ENCODE measurements around the gene SYNGR4. TPM values are rescaled to one million over a fixed set of nuclear protein-coding genes. Genes with fewer than 3 reads are reported as not detected.
"Not testable (repeated sequence)": the region's sequence is repeated elsewhere in the genome, so short reads cannot be mapped to it uniquely, and the experiment has no call there.

The SYNGR4 gene, protein sequence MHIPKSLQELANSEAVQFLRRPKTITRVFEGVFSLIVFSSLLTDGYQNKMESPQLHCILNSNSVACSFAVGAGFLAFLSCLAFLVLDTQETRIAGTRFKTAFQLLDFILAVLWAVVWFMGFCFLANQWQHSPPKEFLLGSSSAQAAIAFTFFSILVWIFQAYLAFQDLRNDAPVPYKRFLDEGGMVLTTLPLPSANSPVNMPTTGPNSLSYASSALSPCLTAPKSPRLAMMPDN
- 1 to 10 TPM in 1 of 4 donors, under 1 TPM in 3; 0.39 to 1.2 (median 0.54) TPM for polyA plus RNA-seq (ENCODE audit: insufficient read length in 4 of 4)

DNA sequence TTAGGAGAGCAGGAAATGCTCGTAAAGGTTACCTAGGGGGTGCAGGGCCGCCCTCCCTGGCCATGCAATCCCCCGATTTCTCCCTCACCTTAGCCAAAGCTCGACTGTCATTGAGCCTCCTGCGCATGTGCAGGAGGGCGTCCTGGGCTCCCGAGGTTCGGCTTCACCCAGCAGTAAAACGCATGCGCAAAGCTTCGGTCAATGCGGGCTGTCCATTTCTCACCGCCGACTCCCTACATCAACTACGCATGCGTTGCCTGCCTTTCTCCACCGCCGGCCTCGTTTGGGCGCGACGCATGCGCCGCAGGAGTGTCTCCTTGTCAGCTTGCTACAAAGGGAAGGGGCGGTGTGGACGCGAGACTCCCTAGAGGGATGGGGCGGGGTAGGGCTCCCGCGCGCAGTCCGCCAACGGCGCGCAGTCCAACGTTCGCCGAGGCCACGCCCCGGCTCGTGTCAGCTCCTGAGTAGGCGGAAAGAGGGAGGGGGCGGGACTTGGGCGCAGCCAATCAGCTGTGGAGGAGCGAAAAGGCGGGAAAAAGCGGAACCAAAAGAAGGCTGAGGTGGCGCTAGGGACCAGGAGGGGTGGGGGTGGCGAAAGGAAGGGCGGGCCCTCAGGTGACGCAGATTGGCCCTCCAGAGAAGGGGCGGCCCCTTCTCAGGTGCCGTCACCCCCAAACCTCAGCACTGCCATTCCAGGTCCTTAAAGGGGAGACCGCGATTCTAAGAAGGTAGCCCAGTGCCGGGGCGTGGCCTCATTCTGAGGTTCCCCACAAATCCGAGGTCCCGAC is at the start of gene SYNGR4, which contains the start of gene TMEM143:
Gene SYNGR4 (plus strand): TSS at position 558 of the 788 bp plus-strand sequence. CDS start 1,476 bp downstream, outside the sequence.
Gene TMEM143 (minus strand): TSS at position 131 of the 788 bp plus-strand sequence. CDS start 20 bp downstream, at position 111.
- peak; percentile 99 to 100 (median 100) for DNase-seq (ENCODE audit: low read depth in 4 of 4, low spot score in 3 of 4)

DNA sequence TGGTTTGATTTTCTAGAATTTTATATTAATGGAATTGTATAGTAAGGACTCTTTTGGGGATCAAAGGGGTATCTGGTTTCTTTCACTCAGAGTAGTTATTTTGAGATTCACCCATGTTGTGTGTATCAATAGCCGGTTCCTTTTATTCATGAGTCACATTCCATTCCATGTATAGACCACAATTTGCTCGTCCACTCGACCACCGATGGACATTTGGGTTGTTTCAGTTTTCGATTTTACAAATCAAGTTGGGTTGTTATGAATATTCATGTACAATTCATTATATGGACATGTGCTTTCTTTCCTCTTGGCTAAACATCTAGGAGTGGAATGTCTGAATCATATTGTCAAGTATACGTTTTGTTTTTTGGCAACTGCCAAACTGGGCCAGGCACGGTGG is 48.5 kb upstream of the SYNGR4 start:
- DNase-seq (ENCODE audit: low read depth in 4 of 4, low spot score in 3 of 4), result no peak

DNA sequence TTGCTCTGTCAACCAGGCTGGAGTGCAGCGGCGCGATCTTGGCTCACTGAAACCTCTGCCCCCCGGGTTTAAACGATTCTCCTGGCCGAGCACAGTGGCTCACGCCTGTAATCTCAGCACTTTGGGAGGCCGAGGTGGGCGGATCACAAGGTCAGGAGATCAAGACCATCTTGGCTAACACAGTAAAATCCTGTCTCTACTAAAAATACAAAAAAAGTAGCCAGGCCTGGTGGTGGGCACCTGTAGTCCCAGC is 46.5 kb upstream of the SYNGR4 start:
- DNase-seq (ENCODE audit: low read depth in 4 of 4, low spot score in 3 of 4), result not testable (repeated sequence)

DNA sequence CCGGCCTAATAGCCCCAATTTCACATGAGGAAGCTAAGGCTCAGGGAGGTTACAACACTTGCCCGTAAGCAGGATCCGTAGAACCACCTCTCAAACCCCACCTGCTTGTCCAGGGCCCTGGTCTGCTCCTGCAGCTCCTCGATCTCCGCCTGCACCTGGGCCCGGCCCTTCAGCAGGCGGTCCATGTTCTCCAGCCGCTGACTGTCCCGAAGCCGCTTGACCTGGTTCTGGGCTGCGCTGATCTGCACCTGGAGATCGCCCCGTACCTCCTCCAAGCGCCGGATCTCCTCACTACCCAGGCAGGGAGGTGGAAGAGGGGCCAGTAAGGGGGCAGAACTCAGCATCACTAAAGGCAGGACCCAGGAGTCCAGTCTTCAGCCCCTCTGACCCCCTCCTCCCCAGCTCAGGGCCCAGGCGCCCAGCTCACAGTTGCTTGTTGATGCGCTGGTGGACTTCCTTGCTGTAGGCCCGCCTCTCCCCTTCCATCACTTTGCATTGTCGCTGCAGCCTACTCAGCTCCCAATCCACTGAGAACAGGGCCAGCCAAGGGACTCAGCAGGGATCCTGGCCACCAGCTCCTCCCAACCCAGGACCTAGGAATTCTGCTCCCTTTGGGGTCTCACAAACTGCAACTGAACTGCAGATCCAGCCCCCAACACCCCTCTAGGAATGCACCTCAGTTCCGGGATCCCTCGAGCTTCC is 45.7 kb upstream of the SYNGR4 start:
- DNase-seq (ENCODE audit: low read depth in 4 of 4, low spot score in 3 of 4), result no peak

DNA sequence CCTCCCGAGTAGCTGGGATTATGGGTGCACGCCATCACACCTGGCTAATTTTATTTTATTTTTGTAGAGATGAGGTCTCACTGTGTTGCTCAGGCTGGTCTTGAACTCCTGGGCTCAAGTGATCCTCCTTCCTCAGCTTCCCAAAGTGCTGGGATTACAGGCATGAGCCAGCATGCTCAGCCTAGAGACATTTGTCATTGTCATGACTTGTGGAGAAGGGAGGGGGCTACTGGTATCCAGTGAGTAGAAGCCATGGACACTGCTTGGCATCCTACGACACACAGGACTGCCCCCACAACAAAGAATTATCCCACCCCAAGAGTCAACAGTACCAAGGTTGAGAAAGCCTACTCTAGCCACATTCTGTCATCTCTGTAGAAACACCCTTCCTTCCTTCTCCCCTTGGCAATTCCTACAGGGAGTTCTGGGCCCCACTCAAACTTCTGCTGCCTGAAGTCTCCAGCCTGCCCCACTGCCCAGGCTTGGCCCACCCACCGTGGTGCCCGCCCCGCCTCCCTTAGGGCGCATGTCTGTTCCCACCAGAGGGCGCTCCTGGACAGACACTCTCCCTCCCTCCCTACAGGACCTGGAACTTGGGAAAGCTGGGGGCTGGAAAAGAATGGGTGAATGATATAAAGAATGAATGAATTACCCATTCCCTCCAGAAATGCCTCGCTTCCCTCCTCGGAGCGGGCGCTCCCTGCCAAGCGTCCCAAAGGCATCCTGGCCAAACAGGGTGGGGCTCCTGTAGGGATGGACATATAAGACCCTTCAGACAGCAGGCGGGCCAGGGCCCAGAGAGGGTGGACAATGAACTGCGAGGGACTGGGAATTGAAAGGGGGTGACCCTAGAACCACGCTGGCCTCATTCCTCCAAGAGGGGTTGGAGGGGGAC is 44.3 kb upstream of the SYNGR4 start:
- no peak for DNase-seq (ENCODE audit: low read depth in 4 of 4, low spot score in 3 of 4)

DNA sequence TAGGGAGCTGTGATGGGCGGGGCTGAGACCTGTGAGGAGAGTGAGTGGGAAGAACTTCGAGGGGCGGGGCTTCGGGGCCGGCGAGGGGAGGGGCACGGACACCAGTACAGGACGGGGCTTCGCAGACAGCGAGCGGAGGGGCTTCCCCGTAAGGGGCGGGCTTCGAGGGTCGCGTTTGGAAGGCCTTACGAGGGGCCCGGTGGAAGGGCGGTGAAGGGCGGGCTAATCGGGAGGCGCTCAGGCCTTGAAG is 42.9 kb upstream of the SYNGR4 start:
- DNase-seq (ENCODE audit: low read depth in 4 of 4, low spot score in 3 of 4), result peak in 3 of 4 donors; percentile 81 to 87 (median 86)

DNA sequence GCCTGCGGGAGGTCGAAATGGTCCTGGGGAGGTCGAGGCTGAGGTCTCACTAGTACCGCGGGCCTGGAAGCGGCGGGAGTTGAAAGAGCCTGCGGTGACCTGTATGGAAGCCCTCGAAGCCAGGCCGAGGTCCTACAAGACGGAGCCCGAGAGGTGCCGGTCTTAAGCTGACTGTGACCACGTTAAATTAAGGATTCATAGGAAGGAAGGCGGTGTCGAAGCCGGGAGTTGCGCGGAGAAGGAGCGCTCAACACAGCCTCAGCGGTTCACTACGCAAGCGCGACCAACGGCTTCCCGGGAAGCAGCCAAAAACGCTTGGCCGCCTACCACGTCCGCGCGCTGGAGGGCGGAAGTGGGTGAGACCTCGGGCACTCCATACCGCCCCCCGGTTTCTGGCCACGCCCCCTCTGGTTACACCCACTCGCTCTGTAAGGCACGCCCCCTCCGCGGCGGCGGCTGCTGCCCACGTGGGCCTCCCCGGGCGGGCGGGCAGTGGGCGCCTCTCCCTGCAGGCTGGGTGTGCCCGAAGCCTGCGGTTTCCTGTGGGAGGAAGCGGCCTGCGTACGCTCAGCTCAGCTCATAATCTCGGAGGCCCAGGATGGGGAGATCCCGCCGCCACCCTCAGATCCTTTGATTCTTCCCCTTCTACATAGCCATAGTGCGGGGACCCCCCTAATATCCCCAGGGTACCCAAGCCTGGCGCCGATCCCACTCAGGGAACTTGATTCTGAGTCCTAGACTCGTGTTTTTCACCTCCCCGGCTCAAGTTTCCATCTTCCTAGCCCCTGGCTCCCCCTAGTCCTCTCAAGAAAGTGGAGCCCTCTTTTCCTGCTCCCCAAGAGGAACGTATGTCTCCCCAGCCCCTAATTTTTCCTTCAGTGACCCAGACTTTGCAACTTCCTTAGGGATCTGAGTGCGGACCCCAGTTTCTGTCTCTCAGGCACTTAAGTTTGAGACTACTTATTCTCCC is 42.3 kb upstream of the SYNGR4 start:
- peak; percentile 91 to 96 (median 92) for DNase-seq (ENCODE audit: low read depth in 4 of 4, low spot score in 3 of 4)

DNA sequence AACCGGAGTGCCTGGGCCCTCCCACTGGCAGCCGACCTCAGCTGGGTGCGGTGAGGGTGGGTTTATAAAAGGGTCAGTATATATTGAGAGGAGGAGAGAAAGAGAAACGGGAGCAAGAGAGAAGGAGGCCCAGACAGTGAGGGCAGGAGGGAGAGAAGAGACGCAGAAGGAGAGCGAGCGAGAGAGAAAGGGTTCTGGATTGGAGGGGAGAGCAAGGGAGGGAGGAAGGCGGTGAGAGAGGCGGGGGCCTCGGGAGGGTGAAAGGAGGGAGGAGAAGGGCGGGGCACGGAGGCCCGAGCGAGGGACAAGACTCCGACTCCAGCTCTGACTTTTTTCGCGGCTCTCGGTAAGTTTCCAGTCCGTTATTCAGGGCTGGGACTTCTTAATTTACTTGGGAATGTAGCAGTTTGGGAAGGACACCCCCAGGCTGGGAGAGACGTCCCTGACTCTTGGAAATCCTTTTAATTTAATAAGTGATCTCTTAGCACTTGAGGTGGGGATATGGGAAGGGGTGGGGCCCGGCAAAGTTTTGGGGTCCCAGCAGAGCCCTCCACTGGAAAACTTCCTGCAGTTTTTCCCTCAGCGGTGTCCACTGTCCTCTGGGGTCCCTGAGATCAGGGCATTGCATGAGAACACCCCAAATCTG is 38.8 kb upstream of the SYNGR4 start, which contains the start of gene EMP3:
Gene EMP3 (plus strand): TSS at position 288 of the 646 bp plus-strand sequence. CDS start 1,293 bp downstream, outside the sequence.
- DNase-seq (ENCODE audit: low read depth in 4 of 4, low spot score in 3 of 4), result no peak

DNA sequence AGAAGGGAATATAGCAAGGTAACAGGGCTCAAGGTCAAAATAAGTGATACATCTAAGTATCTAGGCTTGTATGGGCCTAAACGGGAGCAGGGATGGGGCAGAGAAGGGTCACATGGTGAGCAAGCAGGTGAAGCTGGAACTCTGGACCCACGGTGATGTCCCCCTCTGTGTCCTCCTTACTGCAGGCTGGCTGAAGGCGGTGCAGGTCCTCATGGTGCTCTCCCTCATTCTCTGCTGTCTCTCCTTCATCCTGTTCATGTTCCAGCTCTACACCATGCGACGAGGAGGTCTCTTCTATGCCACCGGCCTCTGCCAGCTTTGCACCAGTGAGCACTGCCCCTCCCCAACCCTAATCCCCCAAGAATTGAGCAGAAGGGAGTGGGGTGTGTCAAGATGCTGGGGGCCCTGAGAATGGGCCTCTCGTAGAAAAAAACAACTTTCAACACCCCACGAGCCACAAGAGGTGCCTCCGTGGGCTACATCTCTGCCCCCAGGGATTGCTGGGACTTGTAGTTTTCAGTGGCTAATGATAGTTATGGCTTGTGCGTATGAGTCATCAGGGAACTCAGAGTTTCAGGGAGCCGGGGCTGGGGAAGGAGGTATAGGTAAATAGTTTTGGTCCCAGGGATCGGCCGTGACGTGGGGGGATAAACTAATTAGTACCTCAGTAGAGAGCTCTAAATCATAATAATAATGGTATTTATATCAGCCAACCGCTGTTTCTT is 34.8 kb upstream of the SYNGR4 start:
- DNase-seq (ENCODE audit: low read depth in 4 of 4, low spot score in 3 of 4), result no peak

DNA sequence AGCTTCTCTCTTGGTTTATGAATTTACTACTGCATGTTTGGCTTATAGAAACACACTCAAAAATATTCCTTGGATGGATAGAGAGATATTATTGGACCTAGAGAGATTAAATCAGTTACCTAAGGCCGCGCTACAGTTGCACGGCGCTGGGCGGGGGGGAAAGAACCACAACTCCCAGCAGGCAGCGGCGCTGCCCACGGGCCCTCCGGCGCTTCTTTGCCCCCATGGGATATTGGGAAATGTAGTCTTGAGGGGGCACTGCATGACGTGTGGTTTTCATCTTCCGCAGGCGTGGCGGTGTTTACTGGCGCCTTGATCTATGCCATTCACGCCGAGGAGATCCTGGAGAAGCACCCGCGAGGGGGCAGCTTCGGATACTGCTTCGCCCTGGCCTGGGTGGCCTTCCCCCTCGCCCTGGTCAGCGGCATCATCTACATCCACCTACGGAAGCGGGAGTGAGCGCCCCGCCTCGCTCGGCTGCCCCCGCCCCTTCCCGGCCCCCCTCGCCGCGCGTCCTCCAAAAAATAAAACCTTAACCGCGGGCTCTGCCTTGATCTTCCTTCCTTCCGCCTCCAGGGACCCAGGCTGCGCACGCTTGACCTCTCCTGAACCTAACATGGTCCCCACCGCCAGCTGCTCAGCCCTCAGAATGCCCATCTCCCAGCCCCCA is 34.0 kb upstream of the SYNGR4 start:
- DNase-seq (ENCODE audit: low read depth in 4 of 4, low spot score in 3 of 4), result peak in 1 of 4 donors; percentile 72

DNA sequence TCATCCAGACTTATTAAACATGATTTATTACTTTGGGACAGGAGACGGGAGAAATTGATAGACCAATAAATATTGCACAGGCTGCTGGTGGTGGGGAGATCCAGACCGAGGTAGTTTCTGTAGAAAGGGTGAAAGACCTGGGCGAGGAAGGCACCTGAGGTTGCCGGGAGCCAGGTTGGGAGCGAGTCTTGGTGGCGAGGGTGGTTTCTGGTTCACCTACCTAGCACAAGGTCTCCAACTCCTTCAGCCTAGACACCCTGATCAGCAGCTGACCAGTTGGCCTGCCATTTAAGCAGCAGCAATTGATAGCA is 31.9 kb upstream of the SYNGR4 start:
- no peak for DNase-seq (ENCODE audit: low read depth in 4 of 4, low spot score in 3 of 4)

DNA sequence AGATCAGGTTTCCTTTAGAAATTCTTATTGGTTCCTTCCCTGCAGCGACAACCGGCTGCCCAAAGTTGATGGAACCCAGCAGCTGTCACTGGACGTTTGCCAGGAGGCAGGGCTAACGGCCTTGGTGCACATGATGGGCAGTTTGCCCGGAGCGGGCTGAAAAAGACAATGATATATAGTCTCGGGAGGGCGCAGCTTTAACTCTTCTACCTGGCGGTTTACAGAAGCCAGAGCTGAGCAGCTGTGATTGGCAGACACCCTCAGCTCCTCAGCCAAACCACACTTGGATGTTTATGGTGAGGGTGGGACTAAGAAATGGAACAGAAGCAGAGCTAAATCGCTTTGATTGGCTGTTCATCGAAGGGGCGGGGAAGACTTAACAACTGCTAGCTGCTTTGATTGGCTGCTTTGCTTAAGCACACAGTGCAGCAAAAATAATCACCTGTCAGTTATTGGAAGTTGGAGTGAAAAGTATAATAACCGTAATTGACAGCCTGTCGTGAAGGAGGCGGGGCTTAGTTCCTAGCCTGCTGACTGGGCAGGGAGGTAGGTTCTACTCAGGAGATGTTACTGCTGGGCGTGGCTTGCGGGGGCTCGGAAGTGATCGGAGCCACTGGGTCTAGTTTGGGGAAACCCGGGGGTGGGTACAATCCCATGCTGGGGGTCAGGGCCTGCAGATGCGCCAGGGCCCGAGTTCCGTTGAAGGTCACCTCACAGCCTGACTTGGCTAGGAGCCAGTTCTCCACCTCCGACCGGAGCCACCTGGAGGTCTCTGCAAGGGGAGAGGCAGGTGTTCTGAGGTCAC is 31.3 kb upstream of the SYNGR4 start:
- peak; percentile 84 to 95 (median 91) for DNase-seq (ENCODE audit: low read depth in 4 of 4, low spot score in 3 of 4)

DNA sequence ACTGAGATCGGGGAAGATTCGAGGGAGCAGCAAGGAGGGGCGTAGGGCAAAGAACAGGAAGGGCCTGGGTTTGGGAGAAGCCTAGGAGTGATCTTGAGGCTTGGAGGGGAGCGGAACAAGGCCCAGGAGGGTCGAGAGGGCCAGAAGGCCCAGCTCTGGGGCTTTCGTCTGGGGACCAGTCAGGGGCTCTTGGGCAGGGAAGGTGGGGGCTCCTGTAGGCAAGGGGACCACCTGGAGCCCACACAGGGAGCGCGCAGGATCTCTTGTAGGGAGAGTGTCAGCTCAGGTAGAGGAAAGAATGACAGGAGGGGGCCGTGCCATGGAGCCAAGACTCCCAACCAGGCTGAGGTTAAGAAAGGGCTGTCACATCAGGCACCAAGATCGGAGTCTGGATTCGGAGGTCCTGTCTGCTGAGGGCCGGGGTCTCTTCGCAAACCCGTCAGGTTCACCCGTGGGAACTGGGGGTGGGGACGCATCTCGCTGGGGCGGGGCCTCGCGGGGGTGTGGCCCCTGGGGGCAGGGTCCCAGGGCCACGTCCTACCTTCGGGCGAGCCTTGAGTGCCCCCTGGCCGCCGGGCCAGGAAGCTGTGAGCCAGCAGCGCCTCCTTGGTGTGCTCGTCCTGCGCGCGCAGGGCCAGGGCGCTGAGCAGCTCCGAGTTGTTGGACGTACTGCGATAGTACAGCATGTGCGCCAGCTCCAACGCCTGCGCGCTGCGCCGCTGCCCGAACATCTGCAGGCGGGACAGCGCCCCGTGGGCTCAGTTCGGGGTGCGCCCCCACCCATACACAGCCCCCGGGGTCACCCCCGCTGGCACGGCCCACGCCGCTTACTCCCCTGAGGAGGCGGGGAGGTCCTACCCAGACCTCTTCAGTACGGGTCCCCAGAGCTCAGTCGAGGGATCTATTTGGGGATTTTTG is 30.4 kb upstream of the SYNGR4 start:
- DNase-seq (ENCODE audit: low read depth in 4 of 4, low spot score in 3 of 4), result peak in 1 of 4 donors; percentile 80

DNA sequence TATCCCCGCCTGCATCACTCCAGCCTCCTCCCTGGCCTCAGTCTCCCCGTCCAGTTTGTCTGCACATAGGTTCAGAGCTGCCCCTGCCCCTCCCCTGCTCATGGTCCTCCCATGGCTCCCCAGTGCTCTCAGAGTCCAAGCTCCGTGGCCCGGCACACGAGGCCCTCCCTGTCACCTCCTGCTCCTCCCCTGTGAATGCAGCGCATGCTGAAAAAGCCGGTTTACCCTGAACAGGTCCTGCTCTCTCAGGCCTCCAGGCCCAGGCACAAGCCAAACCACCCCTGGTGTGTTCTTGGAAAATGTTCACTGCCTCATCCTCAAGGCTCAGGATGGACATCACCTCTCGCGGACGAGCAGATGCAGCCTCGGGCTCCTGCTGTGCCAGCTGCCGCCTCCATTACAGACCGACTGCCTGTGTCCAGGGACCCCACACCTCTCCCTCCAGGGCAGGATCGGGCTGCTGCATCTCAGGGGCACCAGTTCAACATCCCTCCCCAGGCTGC is 25.9 kb upstream of the SYNGR4 start:
- DNase-seq (ENCODE audit: low read depth in 4 of 4, low spot score in 3 of 4), result no peak

DNA sequence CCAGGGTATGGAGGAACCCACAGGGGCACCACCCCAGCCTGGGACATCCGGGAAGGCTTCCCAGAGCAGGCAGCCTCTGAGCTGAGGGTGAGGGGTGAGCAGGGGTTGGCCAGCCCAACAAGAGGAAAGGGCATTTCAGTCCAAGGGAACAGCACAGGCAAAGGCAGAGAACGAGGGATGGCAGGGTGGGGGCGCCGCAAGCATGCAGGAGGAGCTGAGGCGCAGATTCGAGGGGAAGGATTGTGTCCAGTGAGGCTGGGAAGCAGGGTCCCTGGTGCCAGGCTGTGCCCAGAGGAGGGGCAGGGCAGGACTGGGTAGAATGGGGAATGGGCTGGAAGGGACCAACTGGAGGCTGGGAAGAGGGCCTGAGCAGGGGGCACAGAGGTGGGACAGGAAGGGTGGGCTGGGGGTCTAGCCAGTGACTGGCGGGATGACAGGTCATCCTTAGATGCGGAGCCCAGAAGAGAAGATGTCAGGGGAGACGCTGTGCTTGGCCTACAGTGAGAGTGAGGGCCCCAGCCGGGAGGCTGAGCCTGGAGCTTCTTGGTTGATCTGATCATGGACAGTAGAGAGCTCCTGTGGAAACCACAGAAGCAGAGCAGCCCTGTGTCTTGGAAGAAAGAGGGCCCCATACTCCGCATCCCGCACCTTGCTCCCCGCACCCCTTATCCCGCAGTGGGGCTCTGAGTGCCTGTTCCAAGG is 25.2 kb upstream of the SYNGR4 start:
- DNase-seq (ENCODE audit: low read depth in 4 of 4, low spot score in 3 of 4), result no peak
